GM12872 (cell line): ENCODE data around the gene SPON2.

Source experiments
- CTCF ChIP-seq: IDR thresholded peaks from 3 replicates; pipeline ENCODE4 v1.5.1; 2011; ENCODE audit warnings: low read depth, mild to moderate bottlenecking, low read length, moderate library complexity; ENCODE audit not compliant: insufficient read depth

The SPON2 gene

GRCh38 chr4:1216076-1216614 is 43.8 kb upstream of the SPON2 start:
- no peak for TF ChIP-seq CTCF

GRCh38 chr4:1215141-1216075 is 43.0 kb upstream of the SPON2 start:
- TF ChIP-seq CTCF = no peak

GRCh38 chr4:1214101-1215095 is 42.0 kb upstream of the SPON2 start:
- no peak for TF ChIP-seq CTCF

GRCh38 chr4:1213336-1213995 is 41.1 kb upstream of the SPON2 start:
- no peak for TF ChIP-seq CTCF

GRCh38 chr4:1212546-1213335 is 40.4 kb upstream of the SPON2 start:
- TF ChIP-seq CTCF = no peak

- TF ChIP-seq CTCF = no peak
These were observed 39.6 kb upstream of the SPON2 start for GRCh38 chr4:1211891-1212545.
